K562 (cell line): ENCODE measurements around the gene SC5D. TPM values are rescaled to one million over a fixed set of nuclear protein-coding genes. Genes with fewer than 3 reads are reported as not detected.

ENCODE experiments used
- ATAC-seq: fragments of 200-7000 bp; cut with Tn5 transposase; 3 replicates; pipeline ENCODE4 v1.9.1; 2020; ENCODE audit warnings: moderate library complexity
- BruUV-seq: library from RNA; stranded (reverse); fragments of 400-500 nt; replicated peaks from 2 replicates; lab custom pipeline; 2021; lab: Mats Ljungman, UMichigan
- CTCF ChIA-PET: fragments of 300-600 bp; formaldehyde crosslinking; extraction: SDS; loops from one replicate; lab custom pipeline; 2021; ENCODE audit warnings: low intra/inter-chr PET ratio; lab: Yijun Ruan, JAX
- POLR2A ChIA-PET: fragments of 300-600, 350-650 bp; sonication (Branson Sonifier 250); formaldehyde crosslinking; extraction: SDS; loops from one replicate; lab custom pipeline; 2021; ENCODE audit warnings: antibody characterized with exemption, inconsistent platforms; lab: Yijun Ruan, JAX
- DNase-seq, 4 experiments: peaks; one replicate each; pipeline versions ENCODE4 v3.0.0 to v3.0.0-alpha.2; 2011 to 2018; ENCODE audit warnings: low spot score in 3 of 4, mixed read lengths in 3 of 4; ENCODE audit errors: extremely low read depth in 1 of 4
- FAIRE-seq: peaks from 2 replicates; lab custom pipeline; 2011; peaks lifted over from hg19 to GRCh38; lab: Jason Lieb, UNC
- H2AFZ ChIP-seq: 2 replicates; pipeline ENCODE4 v1.6.0; 2011; ENCODE audit warnings: low read depth, low read length, control low read depth, inconsistent platforms
- H3K27ac ChIP-seq: fragments of 200-600 bp; 3 replicates; pipeline ENCODE4 v1.8.0; 2011; ENCODE audit warnings: low read depth, mild to moderate bottlenecking, control low read depth, inconsistent platforms, low read length, moderate library complexity, mixed read lengths; ENCODE audit errors: extremely low read depth
- H3K27me3 ChIP-seq, 2 experiments: fragments of 300-600 bp in 1 of 2; 2 replicates in 1 of 2; 3 replicates in 1 of 2; pipeline versions ENCODE4 v1.6.0 to v1.8.0; 2011; ENCODE audit warnings: inconsistent platforms in 2 of 2, low read length in 2 of 2, mild to moderate bottlenecking in 1 of 2, mixed read lengths in 1 of 2, moderate library complexity in 1 of 2; ENCODE audit not compliant: control insufficient read depth in 2 of 2, insufficient read depth in 2 of 2
- H3K36me3 ChIP-seq: fragments of 300-600 bp; 3 replicates; pipeline ENCODE4 v1.8.0; 2011; ENCODE audit warnings: mild to moderate bottlenecking, low read length, inconsistent platforms; ENCODE audit not compliant: control insufficient read depth, insufficient read depth
- H3K4me1 ChIP-seq, 2 experiments: fragments of 200-600 bp in 1 of 2; replicated peaks in 1 of 2; 2 replicates in 1 of 2; 3 replicates in 1 of 2; pipeline versions ENCODE4 v1.5.1 to v1.8.0; 2011; ENCODE audit warnings: inconsistent platforms in 2 of 2, low read length in 2 of 2, mild to moderate bottlenecking in 1 of 2, mixed read lengths in 1 of 2, moderate library complexity in 1 of 2; ENCODE audit not compliant: control insufficient read depth in 2 of 2, insufficient read depth in 2 of 2
- H3K4me2 ChIP-seq: 2 replicates; pipeline ENCODE4 v1.6.1; 2011; ENCODE audit warnings: low read length, control low read depth, inconsistent platforms, mixed read lengths; ENCODE audit not compliant: insufficient read depth
- H3K4me3 ChIP-seq: fragments of 200-600 bp; sonication (generic), shearing (Covaris generic); 2 replicates; pipeline ENCODE4 v1.5.1; 2016; ENCODE audit warnings: control low read depth, inconsistent platforms
- H3K79me2 ChIP-seq: fragments of 200-600 bp; 3 replicates; pipeline ENCODE4 v1.8.0; 2011; ENCODE audit warnings: low read length, inconsistent platforms; ENCODE audit not compliant: control insufficient read depth, insufficient read depth
- H3K9ac ChIP-seq, 2 experiments: 2 replicates each; pipeline versions ENCODE4 v1.6.0 to v1.6.1; 2011; ENCODE audit warnings: low read depth in 2 of 2, low read length in 2 of 2, control low read depth in 1 of 2, inconsistent platforms in 1 of 2, mild to moderate bottlenecking in 1 of 2, mixed read lengths in 1 of 2; ENCODE audit not compliant: insufficient read depth in 1 of 2
- H3K9me1 ChIP-seq: one replicate; pipeline ENCODE4 v1.6.0; 2011; ENCODE audit warnings: inconsistent platforms, mild to moderate bottlenecking, low read length, moderate library complexity; ENCODE audit not compliant: control insufficient read depth, insufficient read depth
- H3K9me3 ChIP-seq: replicated peaks from 2 replicates; pipeline ENCODE4 v1.5.1; 2011; ENCODE audit warnings: low read depth, low read length, inconsistent platforms; ENCODE audit not compliant: control insufficient read depth, insufficient read depth
- H4K20me1 ChIP-seq: replicated peaks from 2 replicates; pipeline ENCODE4 v1.6.1; 2011; ENCODE audit warnings: low read length, inconsistent platforms, mixed read lengths; ENCODE audit not compliant: control insufficient read depth, insufficient read depth
- NKRF ChIP-seq: fragments of 450-650 bp; IDR thresholded peaks from 2 replicates; pipeline ENCODE4 v1.6.1; 2016; ENCODE audit warnings: borderline replicate concordance
- RAD51 ChIP-seq: fragments of 450-650 bp; IDR thresholded peaks from 2 replicates; pipeline ENCODE4 v1.7.1; 2016; ENCODE audit warnings: low read depth, mild to moderate bottlenecking, borderline replicate concordance
- SAFB ChIP-seq: fragments of 200-400 bp; formaldehyde crosslinking; IDR thresholded peaks from 2 replicates; pipeline ENCODE4 v1.6.1; 2017; ENCODE audit warnings: low read depth, low read length, borderline replicate concordance
- TBP ChIP-seq: optimal IDR thresholded peaks from 2 replicates; pipeline ENCODE3; 2011; ENCODE audit warnings: low read depth, low read length, improper control_type of control experiment
- TCF3 ChIP-seq: sonication (generic); formaldehyde crosslinking; IDR thresholded peaks from 2 replicates; pipeline ENCODE4 v1.4.0; 2020; ENCODE audit warnings: mild to moderate bottlenecking, missing genetic modification reagents
- ZBTB12 ChIP-seq: fragments of 250-450 bp; sonication (Bioruptor Pico); IDR thresholded peaks from 2 replicates; pipeline ENCODE4 v1.4.0; 2020
- ZNF780A ChIP-seq: fragments of 250-450 bp; sonication (Bioruptor Pico); IDR thresholded peaks from 2 replicates; pipeline ENCODE4 v1.5.0; 2021; ENCODE audit warnings: mild to moderate bottlenecking
- WGBS: fragments of 100-300 bp; shearing (Covaris generic); methylation state at CpG from one replicate; pipeline ENCODE4 v1.1.6; 2016; ENCODE audit warnings: low coverage, mixed read lengths; ENCODE audit not compliant: insufficient coverage; ENCODE audit errors: missing lambda C conversion rate; 5-methylcytosine and 5-hydroxymethylcytosine counted together
- in situ Hi-C: fragments of 300-500 bp; cut with MboI; formaldehyde crosslinking; loops from 4 replicates; pipeline ENCODE4 v1.15.0; 2018; ENCODE audit warnings: inconsistent platforms, mixed read lengths
- intact Hi-C: fragments of 100-400 bp; cut with micrococcal nuclease; formaldehyde crosslinking; loops from 2 replicates; pipeline ENCODE4 v1.14.2; 2022
- polyA plus RNA-seq, 8 experiments: library from polyadenylated mRNA; depleted of rRNA in 4 of 8; stranded (reverse) in 5 of 8; unstranded in 3 of 8; fragments of >200 nt; fragmentation: Nextera tagmentation in 2 of 8; fragmentation: Illumina TruSeq in 1 of 8; extraction: Ambion mirVana in 2 of 8; extraction: Trizol in 1 of 8; gene quantifications; 2 replicates each; pipeline versions ENCODE4 v1.2.1 to v1.2.3, GENCODE V29; 2011 to 2014; ENCODE audit warnings: inconsistent platforms in 1 of 8, missing spikeins in 1 of 8
- total RNA-seq, 7 experiments: library from RNA; depleted of rRNA in 6 of 7; stranded (reverse); fragments of >200 nt in 6 of 7; fragmentation: Illumina TruSeq in 2 of 7; extraction: Trizol in 2 of 7; gene quantifications; 2 replicates each; pipeline versions ENCODE4 v1.2.1 to v1.2.3, GENCODE V29; 2011 to 2021; ENCODE audit warnings: low replicate concordance in 1 of 7

Gene SC5D
- total and polyA plus RNA-seq, 9 of the 15 experiments (the other 6 are each of a cell fraction or from before 2014, with no cell fraction given), result 7.6 to 84.0 (median 17.4) TPM

GRCh38 chr11:121304759-121305158 lies 12.2 kb downstream of the SC5D start:
- H2AFZ ChIP-seq, result no peak overlapping the region
- H3K27ac ChIP-seq, result no peak overlapping the region
- no peaks in the 10 kb centered on the region for H3K9me1 ChIP-seq
- CTCF ChIA-PET, result no interaction called here
- 95% methylated on average over 1 of the region's 1 CpG for WGBS
- no peaks in the 10 kb centered on the region for H3K27me3 ChIP-seq
- no peaks in the 10 kb centered on the region for H4K20me1 ChIP-seq
- POLR2A ChIA-PET, result no interaction called here
- no peaks in the 10 kb centered on the region for H3K4me1 ChIP-seq
- FAIRE-seq, result no peak
- no peak for ATAC-seq
- H3K4me3 ChIP-seq, result no peak overlapping the region
- H3K79me2 ChIP-seq, result 0 out of 3 replicates have a peak, but pooled peaks cover 5% of the 10 kb centered on the region
- in situ Hi-C loops, result no loop called here
- no peak overlapping the region for H3K4me2 ChIP-seq
- BruUV-seq, result no TSS peak
- no peak overlapping the region for H3K9ac ChIP-seq
- H3K36me3 ChIP-seq, result peaks cover 33% of the 10 kb centered on the region; the same call in 2 of the 3 replicates
- TF ChIP-seq TCF3 (CRISPR knock-in tag) (no peak), ZBTB12 (CRISPR knock-in tag) (no peak), TBP (no peak), RAD51 (no peak), NKRF (no peak), SAFB (no peak), ZNF780A (CRISPR knock-in tag) (no peak)
- no peak for DNase-seq
- no peaks in the 10 kb centered on the region for H3K9me3 ChIP-seq
- intact Hi-C loops, result no loop called here
